Activated naive CD8-positive, alpha-beta T cell treated with anti-CD3 and anti-CD28 coated beads, Interleukin-2, amount 50 U/mL, for 24 hours (primary cell): ENCODE measurements around the gene OAF.

Experiments
- ATAC-seq: fragments of 150-1000 bp; cut with Tn5 transposase; one replicate; pipeline ENCODE4 v1.10.0; 2021
- DNase-seq: peaks from one replicate; pipeline ENCODE4 v3.0.0; 2021
- H3K27ac Mint-ChIP-seq: one replicate; pipeline ENCODE4 v1.8.0; 2021; ENCODE audit warnings: mild to moderate bottlenecking, mixed read lengths
- H3K27me3 Mint-ChIP-seq: one replicate; pipeline ENCODE4 v1.8.0; 2021; ENCODE audit warnings: mixed read lengths
- H3K36me3 Mint-ChIP-seq: one replicate; pipeline ENCODE4 v1.8.0; 2021; ENCODE audit warnings: low read depth, mixed read lengths
- H3K4me1 Mint-ChIP-seq: one replicate; pipeline ENCODE4 v1.8.0; 2021; ENCODE audit warnings: mixed read lengths
- H3K4me3 Mint-ChIP-seq: one replicate; pipeline ENCODE4 v1.8.0; 2021; ENCODE audit warnings: mild to moderate bottlenecking, moderate library complexity, mixed read lengths
- H3K9me3 Mint-ChIP-seq: one replicate; pipeline ENCODE4 v1.8.0; 2021; ENCODE audit warnings: mixed read lengths

The OAF gene

DNA sequence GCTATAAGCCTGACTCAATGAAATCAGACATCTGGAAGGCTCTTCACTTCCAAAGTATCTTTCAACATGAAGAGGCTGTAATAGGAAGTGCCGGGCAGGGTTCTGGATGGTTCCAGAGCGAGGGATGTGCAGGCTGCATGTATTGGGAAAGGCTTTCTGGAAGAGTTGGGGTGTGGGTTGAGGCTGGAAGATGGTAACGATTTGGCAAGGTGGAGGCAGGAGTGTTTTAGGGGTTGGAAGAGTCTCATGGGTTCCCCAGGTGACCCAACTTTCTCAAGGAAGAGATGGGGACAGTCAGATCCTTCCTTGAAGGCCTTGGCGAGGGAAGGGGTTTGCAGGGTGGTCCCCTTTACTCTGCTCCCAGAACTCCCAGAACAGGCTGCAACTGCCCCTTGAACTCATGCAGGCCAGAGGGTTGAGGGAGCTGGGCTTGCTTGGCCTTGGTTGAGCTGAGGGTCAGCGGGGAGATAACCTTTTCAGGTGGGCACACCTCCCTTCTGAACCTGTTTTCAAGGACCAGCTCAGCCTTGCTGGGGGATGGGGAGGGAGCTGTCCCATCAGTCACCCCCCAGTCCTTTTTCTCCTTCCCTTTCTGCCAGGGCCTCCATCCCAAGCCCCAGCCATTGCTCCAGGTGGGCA is 19.7 kb downstream of the OAF start:
- no peaks in the 10 kb centered on the region for H3K36me3 Mint-ChIP-seq
- no peak overlapping the region for H3K27ac Mint-ChIP-seq
- no peak for ATAC-seq
- H3K4me1 Mint-ChIP-seq = no peaks in the 10 kb centered on the region
- DNase-seq = no peak
- H3K4me3 Mint-ChIP-seq = no peak overlapping the region
- peaks cover 16% of the 10 kb centered on the region for H3K27me3 Mint-ChIP-seq
- H3K9me3 Mint-ChIP-seq = no peaks in the 10 kb centered on the region

DNA sequence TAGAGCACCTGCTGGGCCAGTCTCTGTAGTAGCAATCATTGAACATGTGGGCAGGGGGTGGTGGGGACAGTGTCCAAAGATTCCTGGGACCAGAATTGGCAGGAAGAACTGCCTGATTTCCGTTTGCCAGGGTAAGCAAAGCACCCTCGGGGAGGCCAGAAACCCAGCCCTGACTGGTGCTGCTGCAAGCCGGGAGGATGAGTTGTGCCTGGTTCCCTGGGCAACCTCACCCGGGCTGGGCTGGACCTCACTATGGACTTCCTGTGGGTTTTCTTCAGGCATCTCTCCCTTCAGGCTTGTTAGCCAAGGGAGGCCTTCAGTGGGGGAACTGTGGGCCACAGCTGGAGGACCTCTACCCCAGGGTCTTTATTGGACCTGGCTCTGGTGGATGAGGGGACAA is 21.1 kb downstream of the OAF start:
- ATAC-seq = no peak
- Mint-ChIP-seq H3K27ac (no peak overlapping the region), H3K9me3 (no peaks in the 10 kb centered on the region), H3K4me1 (no peaks in the 10 kb centered on the region), H3K36me3 (no peaks in the 10 kb centered on the region), H3K27me3 (peaks cover 24% of the 10 kb centered on the region), H3K4me3 (no peak overlapping the region)
- no peak for DNase-seq

DNA sequence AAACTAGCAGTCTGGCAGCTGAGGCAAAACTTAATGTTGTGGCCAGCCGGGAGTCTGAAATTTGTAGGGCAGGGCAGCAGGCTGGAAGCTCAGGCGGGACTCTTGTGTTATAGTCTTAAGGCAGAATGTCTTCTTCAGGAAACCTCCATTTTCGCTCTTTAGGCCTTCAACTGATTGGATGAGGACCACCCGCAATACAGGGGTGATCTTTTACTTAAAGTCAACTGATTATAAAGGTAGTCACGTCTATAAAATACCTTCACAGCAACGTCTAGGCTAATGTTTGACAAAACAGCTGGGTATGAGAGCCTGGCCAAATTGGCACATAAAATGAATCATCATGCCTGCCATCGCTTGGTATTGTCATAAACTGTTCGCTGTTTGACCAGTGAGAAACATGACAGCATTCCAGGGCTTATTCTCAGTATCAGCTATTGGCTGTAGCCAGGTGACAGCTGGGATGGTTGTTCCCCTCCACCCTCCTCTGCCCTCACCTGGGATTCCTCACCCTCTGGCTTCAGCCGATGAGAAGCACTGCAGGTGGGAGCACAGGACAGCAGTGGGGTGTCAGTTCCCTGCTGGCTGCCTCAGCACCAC is 22.5 kb downstream of the OAF start:
- peaks cover 37% of the 10 kb centered on the region for H3K27me3 Mint-ChIP-seq
- no peak overlapping the region for H3K27ac Mint-ChIP-seq
- H3K4me1 Mint-ChIP-seq = no peaks in the 10 kb centered on the region
- ATAC-seq = no peak
- no peaks in the 10 kb centered on the region for H3K9me3 Mint-ChIP-seq
- no peak overlapping the region for H3K4me3 Mint-ChIP-seq
- no peaks in the 10 kb centered on the region for H3K36me3 Mint-ChIP-seq
- no peak for DNase-seq

DNA sequence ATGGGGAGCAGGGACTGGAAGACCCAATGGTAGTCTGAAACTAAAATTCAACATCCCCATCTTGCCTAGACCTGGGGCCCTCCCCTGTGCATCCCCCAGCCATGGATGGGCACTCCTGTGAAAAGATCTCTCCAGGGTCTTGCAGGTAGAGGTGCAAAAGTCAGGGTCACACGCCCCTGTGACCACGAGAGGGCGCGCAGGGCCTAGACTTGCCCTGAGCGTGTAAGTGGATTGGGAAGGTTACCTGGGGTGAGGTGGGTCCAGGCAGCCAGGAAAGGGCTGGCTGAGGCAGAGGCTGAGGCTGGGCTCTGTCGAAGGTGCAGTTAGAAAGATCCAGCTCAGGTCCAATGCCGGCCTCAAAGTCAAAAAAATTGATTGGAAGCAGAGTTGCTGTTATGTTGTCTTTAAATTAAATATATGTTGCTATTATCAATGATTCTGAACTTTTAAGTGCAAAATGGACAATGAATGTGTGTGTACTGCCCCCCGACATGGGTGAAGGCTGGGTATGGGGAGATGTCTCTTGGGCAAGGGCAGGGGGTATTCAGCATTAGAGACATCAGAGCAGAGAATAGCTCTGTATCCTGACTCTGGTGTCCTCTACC is 24.3 kb downstream of the OAF start:
- Mint-ChIP-seq H3K27me3 (peaks cover 52% of the 10 kb centered on the region), H3K4me3 (no peak overlapping the region), H3K4me1 (no peaks in the 10 kb centered on the region), H3K27ac (no peak overlapping the region), H3K36me3 (no peaks in the 10 kb centered on the region), H3K9me3 (no peaks in the 10 kb centered on the region)
- DNase-seq = peak; percentile 74
- peak; percentile 65 for ATAC-seq

DNA sequence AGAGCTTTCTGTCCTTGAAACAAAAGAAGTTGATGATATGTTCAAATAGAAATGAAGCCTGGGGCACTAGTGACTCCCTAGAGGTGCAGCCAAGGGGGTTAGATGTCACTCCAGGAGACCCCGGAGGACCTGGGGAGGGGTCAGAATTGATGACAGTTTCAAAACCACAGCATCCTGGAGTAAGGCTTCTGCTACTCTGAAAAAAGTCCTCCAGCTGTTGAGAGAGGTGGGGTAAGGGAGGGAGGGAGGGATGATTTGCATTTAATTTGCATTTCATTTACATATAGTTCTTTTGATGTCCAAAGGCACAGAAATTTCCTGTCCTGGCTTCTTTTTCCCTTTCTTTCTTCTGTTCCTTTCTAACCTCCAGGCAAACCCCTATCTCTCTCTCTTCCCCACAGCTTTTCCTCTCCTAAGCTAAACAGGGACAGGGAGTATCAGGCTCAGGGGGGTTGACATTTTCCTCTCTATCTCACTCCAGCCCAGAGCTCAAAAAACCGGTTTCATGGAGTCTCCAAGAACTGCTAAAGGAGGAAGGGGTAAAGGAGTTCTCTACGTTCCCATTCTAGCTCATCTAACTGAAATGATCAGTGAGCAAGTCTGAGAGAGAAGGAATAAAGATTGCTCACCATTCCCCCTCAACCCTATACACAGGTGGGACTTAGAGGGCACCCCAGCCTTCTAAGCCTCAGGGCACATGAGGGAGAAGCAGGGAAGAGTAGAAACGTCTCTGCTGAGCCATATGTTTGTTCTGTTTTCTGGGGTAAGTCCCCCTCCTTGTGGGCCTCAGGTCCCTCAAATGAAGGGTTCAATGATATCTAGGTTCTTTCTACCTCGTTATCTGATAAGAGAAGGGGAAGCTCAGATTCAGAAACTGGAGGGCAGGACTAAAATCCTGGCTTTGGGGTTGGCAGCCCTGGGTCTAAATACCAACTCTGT is 25.6 kb downstream of the OAF start:
- H3K27ac Mint-ChIP-seq = no peak overlapping the region
- ATAC-seq (peak; percentile 56), DNase-seq (no peak)
- H3K4me1 Mint-ChIP-seq = no peaks in the 10 kb centered on the region
- no peaks in the 10 kb centered on the region for H3K36me3 Mint-ChIP-seq
- peaks cover 65% of the 10 kb centered on the region for H3K27me3 Mint-ChIP-seq
- H3K9me3 Mint-ChIP-seq = no peaks in the 10 kb centered on the region
- no peak overlapping the region for H3K4me3 Mint-ChIP-seq

DNA sequence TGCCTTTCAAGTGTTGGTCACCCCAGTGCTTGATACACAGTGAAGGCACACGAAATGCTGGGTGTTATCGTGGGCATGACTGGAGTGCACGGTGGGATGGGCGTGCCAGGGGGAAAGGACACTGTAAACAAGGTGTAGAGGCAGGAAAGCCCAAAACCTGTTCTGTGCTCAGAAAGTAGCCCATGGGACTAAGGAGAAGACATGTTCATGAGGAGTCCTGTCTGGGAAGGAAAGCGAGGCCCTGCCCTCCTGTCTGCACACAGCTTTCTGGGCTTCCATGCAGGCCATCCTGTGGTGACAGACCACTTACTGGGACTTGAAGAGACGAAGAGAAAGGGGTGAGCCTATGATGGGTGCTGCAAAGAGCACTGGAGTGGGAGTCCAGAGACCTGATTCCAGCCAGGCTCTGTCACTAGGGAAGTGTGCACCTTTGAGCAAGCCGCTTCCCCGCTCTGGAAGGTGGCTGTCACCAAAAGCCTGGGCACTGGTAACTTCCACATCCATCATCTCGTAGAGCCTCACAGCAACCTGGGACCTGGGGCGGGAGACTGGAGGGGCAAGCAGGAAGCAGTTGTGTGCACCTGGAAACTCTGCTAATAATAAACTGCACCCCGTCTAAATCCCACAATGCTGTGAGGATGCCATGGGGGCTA is 28.3 kb downstream of the OAF start:
- no peak for ATAC-seq
- Mint-ChIP-seq H3K36me3 (no peaks in the 10 kb centered on the region), H3K27me3 (peaks cover 83% of the 10 kb centered on the region), H3K4me3 (no peak overlapping the region), H3K9me3 (no peaks in the 10 kb centered on the region), H3K27ac (no peak overlapping the region), H3K4me1 (peaks cover 1% of the 10 kb centered on the region)
- DNase-seq = no peak

DNA sequence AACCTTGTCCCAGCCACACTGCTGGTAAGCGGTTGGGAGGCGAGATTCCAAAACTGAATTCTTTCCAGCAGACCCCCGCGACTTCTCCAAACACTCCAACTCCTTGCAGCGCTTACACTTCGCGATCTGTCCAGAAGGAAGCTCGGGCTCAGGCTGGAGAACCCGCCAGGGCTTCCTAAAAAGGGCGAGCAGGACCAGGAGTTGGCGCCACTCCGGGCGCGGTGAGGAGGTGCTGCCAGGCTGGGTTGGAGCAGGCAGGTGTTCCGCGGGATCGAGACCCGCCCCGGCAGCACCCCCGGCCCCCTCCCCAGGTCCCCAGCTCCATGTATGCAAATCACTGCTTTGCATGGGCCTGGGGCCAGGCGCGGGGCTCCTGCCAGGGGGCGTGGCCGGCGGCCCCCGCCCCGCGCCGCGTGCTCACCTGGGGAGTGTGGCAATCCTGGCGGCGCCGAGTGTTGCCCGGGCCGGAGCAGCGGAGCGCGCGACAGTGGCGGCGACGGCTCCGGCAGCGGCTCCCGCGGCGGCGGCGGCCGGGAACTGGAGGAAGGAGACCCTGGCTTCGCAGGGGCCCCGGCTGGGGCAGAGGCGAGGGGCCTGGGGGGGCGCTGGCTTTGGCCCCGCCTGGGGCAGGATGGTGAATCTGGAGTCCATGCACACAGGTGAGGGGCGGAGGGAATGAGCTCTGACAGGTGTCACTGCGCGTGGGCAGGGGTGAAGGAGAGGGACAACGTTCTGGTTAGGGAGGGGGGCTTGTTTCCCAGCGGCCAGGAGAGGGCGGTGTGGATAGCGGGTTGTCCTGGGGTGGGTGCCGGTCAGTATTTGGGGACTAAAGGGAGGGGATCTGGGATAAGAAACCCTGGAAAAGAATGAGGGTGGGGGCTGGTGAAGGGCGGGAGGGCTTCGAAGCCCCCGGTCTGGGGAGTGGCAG is 29.1 kb downstream of the OAF start, which contains the start of gene POU2F3:
POU2F3 (plus strand) TSS at position 428 of the 928 bp plus-strand sequence; CDS start at position 632, 204 bp downstream.
- no peak for DNase-seq
- Mint-ChIP-seq H3K4me3 (no peak within 1 kb of the TSS), H3K27me3 (peaks cover 86% of the 10 kb centered on the region), H3K36me3 (no peaks in the 10 kb centered on the region), H3K27ac (no peak within 1 kb of the TSS), H3K9me3 (no peaks in the 10 kb centered on the region), H3K4me1 (peaks cover 9% of the 10 kb centered on the region)
- ATAC-seq = no peak

DNA sequence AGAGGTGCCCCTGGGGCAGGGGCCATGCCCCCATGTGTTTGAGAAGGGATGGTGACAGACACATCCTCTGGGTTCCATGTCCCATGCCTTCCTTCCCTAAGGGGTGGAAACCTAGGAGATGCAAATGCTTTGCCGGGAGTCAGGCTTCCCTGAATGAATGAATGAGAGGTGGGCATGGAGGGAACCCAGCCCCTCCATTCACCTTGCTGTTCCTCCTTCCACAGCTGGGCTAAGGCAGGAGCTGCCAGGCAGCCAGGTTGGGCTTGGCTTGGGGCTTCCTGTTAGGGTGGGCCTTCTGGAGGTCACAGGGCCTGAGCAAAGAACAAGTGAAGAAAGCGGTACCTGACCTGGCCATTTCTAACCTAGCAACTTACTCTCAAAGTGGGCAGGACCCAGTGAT is 30.0 kb downstream of the OAF start:
- ATAC-seq = no peak
- no peaks in the 10 kb centered on the region for H3K36me3 Mint-ChIP-seq
- H3K9me3 Mint-ChIP-seq = no peaks in the 10 kb centered on the region
- peaks cover 86% of the 10 kb centered on the region for H3K27me3 Mint-ChIP-seq
- H3K4me1 Mint-ChIP-seq = peaks cover 14% of the 10 kb centered on the region
- no peak overlapping the region for H3K4me3 Mint-ChIP-seq
- no peak overlapping the region for H3K27ac Mint-ChIP-seq
- no peak for DNase-seq

DNA sequence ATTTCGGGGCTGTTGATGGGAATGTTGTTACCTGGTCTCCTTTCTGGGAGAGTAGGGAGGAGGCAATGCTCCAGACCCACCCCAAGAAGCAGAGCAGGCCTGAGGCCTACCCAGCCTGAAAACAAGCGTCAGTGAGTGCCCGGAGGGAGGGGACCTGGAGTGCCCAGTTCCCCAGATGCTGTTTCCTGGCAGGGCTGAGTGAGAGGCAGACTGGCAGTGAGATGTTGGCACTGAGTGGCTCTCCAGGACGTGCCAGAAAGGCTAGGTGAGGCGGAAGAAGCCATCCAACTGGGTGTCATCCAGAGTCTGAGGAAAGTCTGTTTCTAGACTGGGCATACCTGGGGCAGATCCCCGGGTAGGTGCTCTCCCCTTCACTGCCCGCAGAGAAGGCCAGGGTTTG is 30.4 kb downstream of the OAF start:
- H3K4me3 Mint-ChIP-seq = no peak overlapping the region
- peaks cover 87% of the 10 kb centered on the region for H3K27me3 Mint-ChIP-seq
- no peak for ATAC-seq
- H3K36me3 Mint-ChIP-seq = no peaks in the 10 kb centered on the region
- DNase-seq = no peak
- no peak overlapping the region for H3K27ac Mint-ChIP-seq
- peaks cover 14% of the 10 kb centered on the region for H3K4me1 Mint-ChIP-seq
- no peaks in the 10 kb centered on the region for H3K9me3 Mint-ChIP-seq

DNA sequence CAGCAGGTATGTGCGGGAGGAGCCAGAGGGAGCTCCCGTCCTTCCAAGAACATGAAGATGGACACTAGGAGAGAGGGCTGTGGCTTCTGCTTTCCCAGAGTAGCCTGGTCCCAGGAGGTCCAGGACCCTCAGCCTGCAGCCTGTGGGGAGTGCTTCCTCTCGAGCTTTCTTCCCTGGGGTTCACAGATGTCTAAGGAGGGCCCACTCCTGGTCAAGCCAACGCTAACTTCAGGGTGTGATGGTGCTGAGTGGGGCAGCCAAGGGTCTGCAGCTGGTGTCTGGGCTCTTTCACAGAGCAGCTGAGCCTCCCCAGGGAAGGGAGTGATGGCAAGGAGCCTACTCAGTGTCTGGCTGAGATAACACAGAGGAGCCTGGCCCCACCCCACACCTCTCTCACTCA is 32.4 kb downstream of the OAF start:
- H3K27me3 Mint-ChIP-seq = peaks cover 86% of the 10 kb centered on the region
- no peaks in the 10 kb centered on the region for H3K9me3 Mint-ChIP-seq
- no peak overlapping the region for H3K27ac Mint-ChIP-seq
- no peak for ATAC-seq
- H3K36me3 Mint-ChIP-seq = no peaks in the 10 kb centered on the region
- no peak for DNase-seq
- peaks cover 29% of the 10 kb centered on the region for H3K4me1 Mint-ChIP-seq
- no peak overlapping the region for H3K4me3 Mint-ChIP-seq

DNA sequence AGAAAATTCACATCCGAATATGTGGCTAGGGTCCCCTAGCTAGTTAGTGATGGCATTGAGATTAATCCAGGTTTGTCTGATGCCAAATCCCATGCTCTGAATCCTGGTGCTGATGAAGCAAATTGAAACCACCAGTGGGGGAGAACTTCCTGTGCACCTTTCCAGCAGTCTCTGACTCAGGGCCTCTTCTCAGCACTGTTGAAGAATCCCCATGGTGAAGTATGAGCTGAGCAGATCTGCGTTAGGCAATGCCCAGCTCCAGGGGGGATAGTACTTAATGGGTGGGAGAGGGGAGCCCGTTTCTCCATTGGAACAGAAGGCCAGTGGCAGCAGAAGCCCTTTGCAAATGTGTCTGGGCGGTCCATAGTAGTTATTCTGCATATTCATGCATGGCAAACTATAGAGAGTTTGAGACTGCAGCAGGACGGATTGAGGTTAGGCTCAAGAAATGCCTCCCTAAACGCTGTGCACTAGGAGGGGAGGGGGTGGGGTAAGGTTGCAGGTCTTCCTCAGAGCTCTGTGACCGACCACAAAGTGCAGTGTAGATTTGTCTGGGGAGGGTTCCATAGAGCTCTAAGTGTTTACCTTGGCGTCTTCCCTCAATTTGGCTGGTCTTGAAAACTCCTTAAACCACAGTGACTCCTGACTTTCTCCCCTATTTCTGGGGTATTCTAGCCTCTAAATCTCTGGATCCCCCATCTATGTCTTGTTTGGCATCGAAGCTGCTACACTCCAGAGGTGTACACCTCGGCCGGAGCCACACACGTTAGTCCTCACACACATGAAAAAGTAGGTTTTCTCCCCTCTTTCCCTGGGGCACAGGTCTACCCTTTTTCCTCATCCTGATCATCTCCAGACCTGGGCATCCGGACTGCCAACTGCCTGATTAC is 33.9 kb downstream of the OAF start:
- Mint-ChIP-seq H3K4me3 (no peak overlapping the region), H3K4me1 (peaks cover 44% of the 10 kb centered on the region), H3K36me3 (no peaks in the 10 kb centered on the region), H3K9me3 (no peaks in the 10 kb centered on the region), H3K27me3 (peaks cover 74% of the 10 kb centered on the region), H3K27ac (no peak overlapping the region)
- ATAC-seq (peak; percentile 41), DNase-seq (no peak)

DNA sequence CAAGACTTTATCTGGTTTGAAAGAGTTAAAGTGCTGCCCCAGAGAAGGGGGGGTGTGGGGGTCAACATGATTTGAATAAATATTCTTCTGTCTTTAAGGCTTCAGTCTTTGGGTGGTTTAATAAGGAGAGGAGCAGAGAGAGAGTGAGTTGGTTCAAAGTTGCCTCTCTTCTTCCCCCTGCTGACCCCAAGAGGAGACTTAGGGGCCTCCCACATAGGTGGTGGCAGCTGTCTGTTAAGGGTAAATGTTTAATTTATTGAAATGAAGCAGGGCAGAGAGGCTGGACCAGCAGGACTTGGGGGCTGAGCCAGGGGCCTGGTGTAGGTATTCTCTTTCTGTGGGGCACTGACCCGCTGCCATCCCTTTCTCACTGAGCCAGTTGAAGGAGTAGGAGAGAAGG is 34.6 kb downstream of the OAF start:
- peaks cover 78% of the 10 kb centered on the region for H3K27me3 Mint-ChIP-seq
- no peak overlapping the region for H3K27ac Mint-ChIP-seq
- H3K4me1 Mint-ChIP-seq = peaks cover 49% of the 10 kb centered on the region
- DNase-seq (no peak), ATAC-seq (no peak)
- no peak overlapping the region for H3K4me3 Mint-ChIP-seq
- no peaks in the 10 kb centered on the region for H3K9me3 Mint-ChIP-seq
- H3K36me3 Mint-ChIP-seq = no peaks in the 10 kb centered on the region
